ENCODE data around the gene TMEM222.
"Not testable (repeated sequence)": the region's sequence is repeated elsewhere in the genome, so short reads cannot be mapped to it uniquely, and the experiment has no call there.

Gene TMEM222

GRCh38 chr1:27380766-27381733 lies 59.1 kb downstream of the TMEM222 start:
- no peak for DNase-seq

- DNase-seq = no peak
These were observed 60.2 kb downstream of the TMEM222 start for GRCh38 chr1:27381969-27382762.

DNA sequence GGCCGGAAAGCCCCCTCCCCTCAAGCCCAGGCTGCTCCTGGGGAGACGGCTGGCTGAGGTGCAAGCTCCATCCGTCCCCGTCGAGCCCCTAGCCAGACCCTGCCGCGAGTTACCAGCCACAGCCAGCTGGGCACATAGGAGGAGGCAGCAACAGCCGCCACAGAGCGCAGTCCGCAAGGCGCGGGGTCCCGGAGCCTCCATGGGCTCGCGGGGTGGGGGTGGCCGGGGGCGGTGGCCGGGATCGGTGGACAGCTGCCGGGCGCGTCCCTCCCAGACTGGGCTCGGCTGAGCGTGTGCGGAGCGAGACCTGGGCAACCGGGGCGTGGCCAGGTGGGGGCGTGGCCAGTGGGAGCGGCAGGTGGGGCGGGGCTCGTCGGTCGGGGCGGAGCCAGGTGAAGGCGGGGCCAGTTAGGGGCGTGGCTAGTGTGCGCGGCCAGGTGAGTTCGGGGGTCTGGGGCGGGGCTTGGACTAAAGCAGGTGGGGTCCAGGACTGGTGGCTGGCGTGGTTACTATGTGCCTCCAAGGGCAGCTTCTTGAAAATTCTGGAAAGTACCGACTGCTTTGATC lies 61.2 kb downstream of the TMEM222 start, which contains the start of gene CD164L2:
CD164L2 (minus strand) TSS at position 295 of the 567 bp plus-strand sequence; CDS start at position 201, 94 bp downstream.
- no peak for DNase-seq

DNA sequence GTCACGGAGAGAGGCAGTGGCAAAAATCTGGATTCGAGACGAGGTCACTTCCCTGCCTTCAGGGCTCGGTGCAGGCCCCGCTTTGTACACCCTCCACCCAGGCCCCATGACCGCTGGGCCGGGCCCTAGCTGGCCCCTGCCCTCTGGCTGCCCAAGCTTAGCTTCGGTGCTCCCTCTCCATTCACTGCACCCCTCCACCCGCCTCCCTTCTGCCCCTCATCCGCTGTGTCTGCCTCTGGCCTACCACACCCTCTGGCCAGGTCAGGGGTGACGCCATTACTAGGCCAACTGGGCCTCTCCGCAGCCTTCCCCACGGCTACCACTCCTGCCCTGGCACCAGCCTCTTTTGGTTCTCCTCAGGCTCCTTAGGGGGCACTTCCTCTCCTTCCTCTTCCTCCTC lies 61.7 kb downstream of the TMEM222 start:
- DNase-seq = no peak

DNA sequence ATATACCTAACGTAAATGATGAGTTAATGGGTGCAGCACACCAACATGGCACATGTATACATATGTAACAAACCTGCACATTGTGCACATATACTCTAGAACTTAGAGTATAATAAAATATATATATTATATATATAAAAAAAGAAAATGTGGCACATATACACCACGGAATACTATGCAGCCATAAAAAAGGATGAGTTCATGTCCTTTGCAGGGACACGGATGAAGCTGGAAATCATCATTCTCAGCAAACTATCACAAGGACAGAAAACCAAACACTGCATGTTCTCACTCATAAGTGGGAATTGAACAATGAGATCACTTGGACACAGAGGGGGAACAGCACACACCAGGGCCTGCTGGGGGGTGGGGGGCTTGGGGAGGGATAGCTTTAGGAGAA lies 62.8 kb downstream of the TMEM222 start:
- DNase-seq = not testable (repeated sequence)

All from suppressor macrophage (primary cell).